ENCODE results near the gene SAMD7.
A peak's percentile ranks its signal among the peaks of the same experiment; 100 is the strongest.

The SAMD7 gene

GRCh38 chr3:169966951-169967915, 55.9 kb downstream of the SAMD7 start:
- peak; percentile 61 for DNase-seq (ENCODE audit: low read depth)

DNA sequence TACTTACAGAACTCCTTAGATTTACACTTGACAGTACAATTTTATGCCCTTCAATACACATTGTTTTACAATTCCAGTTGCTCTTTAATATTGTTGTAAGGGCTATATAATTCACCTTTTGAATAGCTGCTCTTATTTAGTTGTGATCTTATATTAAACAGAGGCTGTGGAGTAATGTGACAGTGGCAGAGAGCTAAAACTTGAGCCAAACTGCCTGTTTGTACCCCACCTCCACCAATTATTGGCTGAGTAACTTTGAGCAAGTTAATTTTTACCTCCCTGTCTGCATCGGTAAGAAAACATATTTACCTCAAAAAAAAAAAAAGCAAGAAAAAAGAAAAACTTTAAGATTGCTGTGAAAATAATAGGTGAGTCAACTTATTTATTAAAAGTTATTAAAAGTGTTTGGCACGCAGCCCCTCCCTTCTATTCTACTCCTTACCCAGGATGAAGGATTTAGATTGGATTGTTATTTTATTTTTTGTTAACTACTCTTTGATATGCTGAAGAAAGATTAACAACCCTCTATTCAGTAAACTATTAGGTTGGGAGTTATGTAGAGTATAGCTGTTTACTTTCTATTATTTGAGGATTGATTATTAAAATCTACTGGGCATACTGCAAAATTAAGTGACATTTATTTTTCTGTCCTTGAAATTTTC, 57.0 kb downstream of the SAMD7 start:
- no peak for DNase-seq (ENCODE audit: low read depth)

DNA sequence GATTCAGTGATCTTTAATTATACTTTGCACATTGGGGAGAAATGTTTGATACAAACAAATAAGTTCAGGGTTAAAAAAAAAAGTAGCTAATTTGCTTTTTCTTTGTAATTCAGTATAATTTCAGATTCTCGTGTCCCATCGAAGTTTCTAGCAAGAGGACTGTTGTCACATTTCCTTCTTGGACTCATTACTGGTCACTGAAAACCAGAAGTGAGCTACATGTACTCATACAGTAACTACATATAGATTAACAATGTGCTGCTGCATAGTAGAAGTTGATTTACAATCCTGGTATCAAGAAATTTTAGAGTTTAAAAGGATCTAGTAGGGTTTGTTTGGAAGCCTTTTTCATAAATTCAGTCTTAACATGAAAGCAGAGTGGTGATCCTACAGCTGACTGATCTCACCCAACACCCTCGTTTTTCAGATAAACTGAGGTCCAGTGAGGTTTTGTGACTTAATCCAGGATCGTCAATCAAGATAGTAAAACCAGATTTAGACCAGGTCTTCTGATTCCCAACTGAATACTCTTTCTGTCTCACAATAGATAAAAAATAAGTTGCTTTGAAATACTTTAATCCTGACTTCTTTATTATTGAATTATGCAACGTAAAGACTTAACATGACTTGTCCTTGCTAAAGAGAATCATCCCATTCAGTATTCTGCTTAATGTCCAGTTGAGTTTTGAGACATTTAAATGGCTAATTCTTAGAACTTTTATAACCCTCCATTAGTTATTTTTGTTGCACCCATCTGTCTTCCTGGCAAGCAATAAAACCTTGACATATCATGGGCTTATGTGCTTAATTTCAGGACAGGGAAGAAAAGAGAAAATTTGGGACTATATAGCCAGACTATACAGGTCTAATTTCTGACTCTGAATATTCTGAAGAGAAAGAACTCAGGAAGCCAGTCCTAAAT, 58.1 kb downstream of the SAMD7 start:
- no peak for DNase-seq (ENCODE audit: low read depth)

DNA sequence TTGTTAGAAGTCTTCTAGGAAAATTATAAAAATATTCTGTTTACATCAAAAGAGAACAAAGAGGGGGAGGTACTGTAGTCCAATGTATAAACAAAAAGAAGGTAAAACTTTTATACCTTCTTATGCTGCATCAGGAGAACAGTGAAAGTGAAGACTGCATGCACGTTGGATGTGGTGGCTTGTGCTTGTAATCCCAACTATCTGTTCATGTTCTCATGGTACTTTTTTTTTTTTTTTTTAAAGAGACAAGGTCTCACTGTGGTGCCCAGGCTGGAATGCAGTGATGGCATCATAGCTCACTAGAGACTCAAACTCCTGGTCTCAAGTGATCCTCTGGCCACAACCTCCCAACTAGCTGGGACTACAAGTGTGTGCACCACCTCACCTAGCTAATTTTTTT, 59.5 kb downstream of the SAMD7 start:
- DNase-seq (ENCODE audit: low read depth): no peak

DNA sequence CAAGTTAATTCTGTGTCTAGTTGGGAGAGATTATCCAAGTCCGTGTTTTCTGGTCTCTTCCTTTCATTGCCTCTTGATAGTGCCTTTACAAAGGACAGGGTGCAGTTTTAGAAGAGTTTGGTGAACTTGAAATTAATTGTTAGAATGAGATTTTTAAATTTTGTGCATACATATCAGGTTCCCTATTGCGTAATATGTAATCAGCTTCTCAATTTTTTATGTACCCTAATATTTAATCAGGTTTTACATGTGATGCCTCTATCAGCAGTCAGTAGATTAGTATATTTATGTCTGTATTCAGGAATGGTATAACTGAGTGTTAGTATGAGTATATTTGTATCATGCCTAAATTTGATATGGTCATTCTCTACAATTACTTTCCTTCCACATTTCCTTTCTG, 60.1 kb downstream of the SAMD7 start:
- no peak for DNase-seq (ENCODE audit: low read depth)

GRCh38 chr3:169980055-169980454, 68.7 kb downstream of the SAMD7 start:
- DNase-seq (ENCODE audit: low read depth): peak; percentile 89

GRCh38 chr3:169984292-169984691, 72.9 kb downstream of the SAMD7 start:
- DNase-seq (ENCODE audit: low read depth): no peak
